ENCODE data around the gene TPI1.

DNA sequence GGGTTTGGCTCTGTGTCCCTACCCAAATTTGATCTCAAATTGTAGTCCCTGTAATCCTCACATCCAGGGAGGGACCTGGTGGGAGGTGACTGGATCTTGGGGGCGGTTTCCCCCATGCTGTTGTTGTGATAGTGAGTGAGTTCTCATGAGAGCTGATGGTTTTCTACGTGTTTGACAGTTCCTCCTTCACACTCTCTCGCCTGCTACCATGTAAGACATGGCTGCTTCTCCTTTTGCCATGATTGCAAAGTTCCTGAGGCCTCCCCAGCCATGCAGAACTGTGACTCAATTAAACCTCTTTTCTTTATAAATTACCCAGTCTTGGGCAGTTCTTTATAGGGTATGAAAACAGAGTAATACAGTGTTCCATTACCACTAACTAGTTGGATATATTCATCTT lies 27.0 kb downstream of the TPI1 start:
- TF ChIP-seq POLR2A (IDR thresholded peaks at IDR 0.05) (no peak), EP300 (IDR thresholded peaks at IDR 0.05) (no peak)
